Left lobe of liver (tissue), 2 donors: ENCODE measurements around the gene C3orf62. TPM values are rescaled to one million over a fixed set of nuclear protein-coding genes. Genes with fewer than 3 reads are reported as not detected.
A peak's percentile ranks its signal among the peaks of the same experiment; 100 is the strongest.

ENCODE experiments used
- ATAC-seq: fragments of 200-7000 bp; cut with Tn5 transposase; one replicate; pipeline ENCODE4 v1.9.1; 2020; ENCODE audit warnings: mild to moderate bottlenecking, moderate library complexity
- DNase-seq: peaks from one replicate; pipeline ENCODE4 v3.0.0-alpha.2; 2020; ENCODE audit warnings: low spot score
- total RNA-seq: library from RNA; stranded (reverse); gene quantifications from one replicate; pipeline ENCODE4 v1.2.1, GENCODE V29; 2021
- donor health status: DM: no; HTN: no; CAD: no; lungs with moderate emphysema.
- donor health status: DM: no; HTN: yes; CAD: no.

C3orf62 gene
- total RNA-seq: 1.9 TPM

GRCh38 chr3:49276475-49277382 is at the start of gene C3orf62:
C3orf62 (minus strand) TSS chr3:49277232; CDS start chr3:49276872, 360 bp downstream.
- peak; percentile 95 for ATAC-seq
- DNase-seq: peak; percentile 84

- ATAC-seq: no peak
- no peak for DNase-seq
Observed at GRCh38 chr3:49324768-49325167, 47.7 kb upstream of the C3orf62 start.

DNA sequence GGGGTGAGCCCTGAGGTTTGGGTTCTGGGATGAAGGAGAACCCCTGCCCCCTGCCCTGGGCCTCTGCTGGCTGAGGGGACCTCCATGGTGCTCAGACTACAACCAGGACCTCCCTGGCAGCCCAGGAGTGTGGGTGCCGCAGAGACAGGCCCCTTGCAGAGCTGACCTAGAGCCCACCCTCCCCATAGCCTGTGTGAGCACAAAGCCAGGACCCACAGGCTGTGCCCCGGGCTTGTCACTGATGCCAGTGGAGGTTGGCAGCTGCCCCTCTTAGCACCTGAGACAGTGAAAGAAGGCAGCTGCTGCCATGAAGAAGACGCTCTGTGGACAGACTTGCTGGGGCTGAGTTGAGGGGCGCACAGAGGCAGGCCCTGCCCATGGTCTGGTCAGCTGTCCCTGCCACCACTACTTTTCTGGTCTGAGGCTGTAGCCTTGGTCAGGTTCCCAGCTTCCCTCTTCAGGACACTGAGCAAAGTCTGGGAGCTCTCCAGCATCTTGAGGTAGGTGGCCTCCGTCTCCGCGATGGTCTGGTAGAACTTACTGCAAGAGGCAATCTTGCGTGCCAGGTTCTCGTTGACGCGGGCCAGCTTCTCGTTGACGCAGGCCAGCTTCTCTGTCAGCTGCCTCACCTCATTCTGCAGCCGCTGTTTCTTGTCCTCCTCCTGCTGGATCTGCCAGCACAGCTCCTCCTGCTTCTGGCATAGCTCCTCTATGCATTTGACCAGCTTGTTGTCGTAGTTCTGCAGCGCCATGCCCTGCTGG is 39.8 kb upstream of the C3orf62 start:
- ATAC-seq (no peak), DNase-seq (no peak)

DNA sequence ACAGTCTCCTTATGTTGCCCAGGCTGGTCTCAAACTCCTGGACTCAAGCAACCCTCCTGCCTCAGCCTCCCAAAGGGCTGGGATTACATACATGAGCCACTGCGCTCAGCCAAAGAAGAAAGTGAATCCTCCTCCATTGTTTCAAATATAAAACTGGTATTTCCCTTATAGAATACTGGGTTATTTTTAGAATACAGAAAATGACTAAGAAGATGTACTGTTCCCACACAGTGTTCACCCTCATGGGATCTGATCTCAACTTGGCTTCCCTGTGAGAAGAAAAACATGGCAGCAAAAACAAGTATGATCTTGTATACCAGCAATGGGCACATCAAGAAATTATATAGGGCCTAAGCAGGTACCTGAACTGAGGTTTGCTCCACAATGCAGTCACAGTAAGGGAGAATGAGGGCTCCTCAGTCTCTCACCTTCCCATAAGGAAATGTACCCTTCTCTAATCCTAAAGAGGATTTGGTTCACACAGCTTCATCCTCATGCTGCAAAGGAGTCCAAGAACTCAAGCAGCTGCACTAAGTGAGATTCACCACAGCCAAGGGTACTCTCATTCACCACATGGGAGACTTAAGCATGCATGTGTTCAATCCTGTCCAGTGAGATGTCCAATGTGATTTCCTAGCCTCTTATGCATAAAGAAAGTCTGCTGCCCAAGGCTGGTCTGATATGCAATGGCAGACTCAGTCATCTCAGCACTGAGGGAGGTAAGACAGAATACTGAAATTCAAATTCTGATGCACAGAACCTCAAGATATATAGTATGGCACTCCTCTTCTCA is 37.1 kb upstream of the C3orf62 start:
- no peak for DNase-seq
- no peak for ATAC-seq

- DNase-seq (no peak), ATAC-seq (no peak)
Observed at GRCh38 chr3:49311283-49311682, 34.3 kb upstream of the C3orf62 start.

GRCh38 chr3:49310677-49311076 is 33.6 kb upstream of the C3orf62 start:
- no peak for DNase-seq
- ATAC-seq: no peak

DNA sequence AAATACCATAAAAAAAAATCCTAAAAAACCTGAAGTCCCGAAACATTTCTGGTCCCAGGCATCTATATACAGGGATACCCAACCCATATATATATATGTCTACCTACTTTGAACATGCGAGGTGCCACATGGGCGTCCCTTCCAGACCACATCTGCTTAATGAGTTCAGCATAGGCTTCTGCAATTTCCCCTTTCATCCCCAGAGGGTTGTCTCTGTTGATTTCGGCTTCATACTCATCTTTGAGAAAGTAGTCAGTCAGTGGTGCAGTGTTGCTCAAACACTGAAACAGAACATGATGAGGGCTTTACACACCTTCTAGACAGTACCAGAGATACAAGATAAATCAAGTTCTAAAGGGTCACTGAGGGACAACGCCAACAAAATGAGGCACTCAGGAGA is 28.6 kb upstream of the C3orf62 start:
- DNase-seq: no peak

DNA sequence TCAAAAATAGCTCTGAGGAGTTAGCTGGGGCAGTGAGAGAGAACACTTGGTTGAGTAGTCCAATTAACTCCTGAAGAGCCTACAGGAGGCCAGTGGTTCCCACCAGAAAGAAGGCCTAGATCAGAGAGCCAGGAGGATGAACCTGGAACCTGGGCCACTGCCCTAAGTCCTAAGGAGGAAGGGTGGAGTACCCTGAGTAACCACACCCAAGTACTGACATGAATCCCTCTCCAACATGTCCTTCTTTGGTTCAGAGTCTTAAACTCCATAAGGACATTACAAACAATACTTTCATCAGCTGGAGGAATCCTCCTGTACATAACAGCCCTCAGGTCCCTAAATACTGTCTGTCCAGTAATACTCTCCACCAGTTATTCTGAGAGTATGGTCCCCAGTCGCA is 25.6 kb upstream of the C3orf62 start:
- ATAC-seq (no peak), DNase-seq (no peak)

More for the DNA sequence above, 28.6 kb upstream of the C3orf62 start:
- ATAC-seq: no peak

DNA sequence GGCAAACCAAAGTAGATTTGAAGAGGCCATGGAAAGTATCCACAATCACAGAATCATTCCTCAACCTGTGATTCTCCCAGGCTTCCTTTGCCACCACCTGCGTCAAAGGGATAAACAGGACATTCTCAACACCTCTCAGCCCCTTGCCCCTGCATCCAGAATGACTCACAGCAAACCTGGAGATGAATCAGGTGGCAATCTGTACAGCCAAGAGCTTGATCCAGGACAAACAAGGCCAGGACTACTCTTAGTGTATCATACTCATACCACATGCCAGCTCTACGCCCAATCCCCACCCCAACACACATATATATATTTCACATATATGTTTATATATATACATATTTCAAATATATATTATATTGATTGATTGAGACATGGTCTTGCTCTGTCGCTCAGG is 23.6 kb upstream of the C3orf62 start:
- ATAC-seq (no peak), DNase-seq (no peak)

- ATAC-seq (no peak), DNase-seq (no peak)
Observed at GRCh38 chr3:49298511-49298910, 21.5 kb upstream of the C3orf62 start.

DNA sequence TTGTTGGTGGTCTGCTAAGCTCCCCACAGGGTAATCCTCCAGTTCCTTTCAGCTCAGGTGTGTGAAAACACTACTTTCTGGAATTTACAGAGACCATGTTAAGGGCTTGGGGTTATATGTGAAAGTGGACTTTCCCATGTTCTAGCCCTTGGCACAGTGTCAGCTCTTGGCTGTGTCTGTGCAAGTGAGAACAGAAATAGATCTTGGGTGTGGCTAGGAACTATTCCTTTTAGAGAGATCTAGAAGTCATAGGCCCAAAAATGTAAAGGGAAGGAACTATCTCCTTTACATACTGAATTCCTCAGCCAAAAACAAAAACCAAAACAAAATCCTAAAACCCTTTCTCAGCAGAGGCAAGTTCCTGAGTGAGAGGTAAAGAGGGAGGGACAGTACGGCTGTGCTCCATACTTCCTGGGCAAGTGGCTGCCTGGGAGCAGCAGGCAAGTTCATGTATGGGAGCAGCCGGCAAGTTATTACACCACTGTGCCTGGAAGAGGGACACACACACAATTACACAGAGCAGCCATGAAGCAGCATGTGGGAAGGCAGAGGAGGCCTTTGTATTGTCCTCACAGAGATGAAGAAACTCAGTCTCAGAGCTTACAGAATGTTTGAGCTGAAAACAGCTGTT is 19.9 kb upstream of the C3orf62 start:
- DNase-seq (no peak), ATAC-seq (peak; percentile 70)

DNA sequence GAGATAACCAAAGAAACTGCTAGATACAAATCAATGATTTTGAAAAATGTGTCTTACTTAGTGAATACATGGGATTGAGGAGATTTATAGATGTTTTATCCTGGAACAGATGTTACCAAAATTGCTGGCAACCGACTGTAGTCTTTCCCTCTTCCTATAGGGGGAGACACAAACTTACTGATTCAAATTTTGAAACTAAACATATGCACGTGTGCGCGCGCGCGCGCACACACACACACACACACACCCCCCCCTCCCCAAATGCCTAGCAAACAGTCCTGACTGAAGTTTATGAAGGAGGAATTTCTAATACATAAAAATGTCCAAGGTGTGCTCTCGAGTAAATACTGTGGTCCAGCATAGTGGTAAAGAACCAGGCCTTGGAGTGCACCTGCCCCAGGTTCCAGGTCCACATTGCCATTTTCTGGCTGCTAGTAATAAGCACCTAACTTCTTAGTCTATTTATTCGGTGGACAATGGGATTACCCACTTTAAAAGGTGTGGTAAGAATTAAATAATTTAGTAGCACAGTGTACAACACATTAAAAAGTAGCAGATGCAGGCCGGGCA is 18.5 kb upstream of the C3orf62 start:
- DNase-seq (no peak), ATAC-seq (peak; percentile 52)

DNA sequence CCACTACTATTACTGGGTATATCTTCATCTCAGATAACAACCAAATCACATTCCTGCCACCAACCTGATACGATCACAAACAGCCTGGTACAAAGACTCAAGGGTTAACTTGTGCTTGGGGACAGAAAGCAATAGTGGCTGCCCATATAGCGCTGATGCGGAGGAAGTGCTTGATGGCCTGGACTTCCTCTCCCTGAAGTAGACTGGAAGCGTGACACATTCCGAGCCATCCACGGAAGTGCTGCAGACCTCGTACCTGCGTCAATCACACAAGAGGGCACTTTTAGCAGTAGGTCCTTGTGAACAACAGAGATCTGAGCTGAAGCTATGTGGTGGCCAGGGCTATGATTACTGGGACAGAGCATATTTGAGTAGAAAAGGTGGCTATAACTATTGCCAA is 17.3 kb upstream of the C3orf62 start:
- peak; percentile 35 for ATAC-seq
- no peak for DNase-seq

DNA sequence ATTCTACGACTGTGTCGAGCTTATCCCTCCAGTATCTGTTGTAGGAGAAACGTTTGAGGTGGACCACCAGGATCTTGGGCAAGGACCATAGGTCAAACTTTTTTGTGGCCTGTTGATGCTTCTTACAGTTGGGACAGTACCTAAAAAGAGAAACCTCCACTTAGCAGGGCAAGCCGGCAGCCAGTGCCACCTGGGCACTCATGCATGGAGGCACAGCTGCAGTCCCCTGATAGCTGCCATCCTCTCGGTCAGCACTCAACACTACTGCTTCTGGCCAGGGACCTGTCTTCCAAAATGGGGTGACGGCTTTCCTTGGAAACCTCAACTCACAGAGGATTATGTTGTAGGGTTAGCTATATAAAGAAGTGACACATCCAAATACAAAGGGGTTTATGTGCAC is 7.0 kb upstream of the C3orf62 start:
- DNase-seq: no peak
- ATAC-seq: no peak

DNA sequence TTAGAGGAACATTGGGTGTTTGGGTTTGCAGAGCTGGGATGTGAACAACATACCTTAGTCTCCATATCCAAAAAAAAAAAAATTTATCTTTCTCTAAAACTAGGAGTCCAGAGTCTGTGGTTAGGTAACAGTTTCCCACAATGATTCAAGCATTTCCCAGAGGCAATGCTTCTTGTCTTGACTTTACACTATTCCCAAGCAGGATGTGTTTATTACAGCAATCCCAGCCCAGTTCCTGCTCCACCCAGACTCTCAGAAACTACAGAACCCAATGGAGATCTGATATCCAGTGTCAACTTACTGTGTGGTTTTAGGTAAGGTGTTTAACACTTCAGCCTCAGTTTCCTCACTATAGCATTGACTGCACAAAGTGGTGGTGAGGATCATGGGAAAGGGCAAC is 2.3 kb upstream of the C3orf62 start:
- ATAC-seq (no peak), DNase-seq (no peak)

DNA sequence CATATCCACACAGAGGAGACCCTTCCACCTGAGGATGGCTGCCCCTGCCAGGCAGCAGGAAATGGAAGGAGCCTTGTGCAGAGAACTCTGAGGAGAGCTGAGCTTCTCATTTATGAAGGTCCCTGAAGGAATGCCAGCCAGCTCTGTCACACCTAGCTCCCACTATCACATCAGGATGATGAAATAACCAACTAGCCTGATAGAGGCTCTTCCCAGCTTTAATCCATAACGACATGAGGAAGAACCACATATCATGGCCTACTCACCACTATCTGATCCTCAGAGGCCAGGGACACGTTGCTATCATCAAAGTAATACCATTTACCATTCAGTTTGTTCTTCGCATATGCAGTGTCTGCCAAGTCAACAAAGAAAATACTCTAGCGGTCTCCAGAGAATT is 1.5 kb upstream of the C3orf62 start:
- ATAC-seq (no peak), DNase-seq (no peak)

DNA sequence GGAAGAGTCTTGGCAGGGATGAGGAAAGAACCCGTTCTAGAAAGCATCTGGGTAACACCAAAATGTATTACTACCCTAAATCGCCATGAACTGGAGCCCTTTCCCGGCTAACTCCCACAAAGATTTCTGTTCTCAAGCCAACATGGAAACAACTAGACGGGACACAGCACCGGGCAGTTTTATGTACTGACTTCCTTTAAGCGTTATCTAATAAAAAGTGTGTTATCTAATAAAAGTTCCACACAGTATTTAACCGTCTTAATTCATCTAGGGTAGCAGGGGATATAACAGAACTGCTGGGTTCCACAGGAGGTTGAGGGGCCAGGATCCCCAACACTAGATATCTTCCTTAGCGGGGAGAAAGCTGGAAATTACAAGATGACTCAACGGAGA is 347 bp upstream of the C3orf62 start:
- ATAC-seq (peak; percentile 44), DNase-seq (no peak)

- no peak for DNase-seq
- no peak for ATAC-seq
Observed at GRCh38 chr3:49273825-49274532, 3.1 kb downstream of the C3orf62 start.

GRCh38 chr3:49271047-49271446 is 6.0 kb downstream of the C3orf62 start:
- ATAC-seq (no peak), DNase-seq (no peak)

- ATAC-seq: no peak
- no peak for DNase-seq
Observed at GRCh38 chr3:49270156-49270500, 6.9 kb downstream of the C3orf62 start.
